Liver (tissue), 9 donors: ENCODE measurements around the gene PEX5. TPM values are rescaled to one million over a fixed set of nuclear protein-coding genes. Genes with fewer than 3 reads are reported as not detected.

ENCODE experiments used
- DNase-seq: peaks from one replicate; pipeline ENCODE4 v3.0.0-alpha.2; 2017; ENCODE audit warnings: low spot score
- H3K27ac ChIP-seq, 2 donors: one replicate each; pipeline ENCODE4 v1.7.0; 2013; ENCODE audit warnings: inconsistent platforms in 2 of 2, low read length in 2 of 2, control low read depth in 1 of 2, low read depth in 1 of 2, mild to moderate bottlenecking in 1 of 2
- H3K27me3 ChIP-seq, 4 donors: one replicate each; pipeline versions ENCODE4 v1.6.1 to v1.7.0; 2013; ENCODE audit warnings: low read length in 3 of 4, inconsistent platforms in 1 of 4, mild to moderate bottlenecking in 1 of 4, moderate library complexity in 1 of 4; ENCODE audit not compliant: control insufficient read depth in 4 of 4, insufficient read depth in 4 of 4
- H3K36me3 ChIP-seq, 4 donors: one replicate each; pipeline versions ENCODE4 v1.6.1 to v1.7.0; 2013; ENCODE audit warnings: low read length in 3 of 4, mild to moderate bottlenecking in 3 of 4, low read depth in 1 of 4, moderate library complexity in 1 of 4; ENCODE audit not compliant: control insufficient read depth in 4 of 4, insufficient read depth in 3 of 4
- H3K4me1 ChIP-seq, 4 donors: one replicate each; pipeline versions ENCODE4 v1.6.1 to v1.7.0; 2013; ENCODE audit warnings: low read length in 3 of 4, mild to moderate bottlenecking in 3 of 4, moderate library complexity in 1 of 4; ENCODE audit not compliant: control insufficient read depth in 4 of 4, insufficient read depth in 4 of 4
- H3K4me3 ChIP-seq, 3 donors: one replicate each; pipeline versions ENCODE4 v1.6.1 to v1.7.0; 2013; ENCODE audit warnings: low read length in 3 of 3, control low read depth in 1 of 3, low read depth in 1 of 3, mild to moderate bottlenecking in 1 of 3
- H3K9ac ChIP-seq, 2 donors: one replicate each; pipeline ENCODE4 v1.7.0; 2013; ENCODE audit warnings: low read length in 2 of 2, mild to moderate bottlenecking in 2 of 2, moderate library complexity in 2 of 2, control low read depth in 1 of 2, low read depth in 1 of 2
- H3K9me3 ChIP-seq, 4 donors: one replicate each; pipeline versions ENCODE4 v1.6.1 to v1.7.0; 2013; ENCODE audit warnings: low read length in 3 of 4; ENCODE audit not compliant: control insufficient read depth in 4 of 4
- ATF3 ChIP-seq: IDR thresholded peaks from 2 replicates; pipeline ENCODE4 v1.6.1; 2016; ENCODE audit warnings: antibody characterized with exemption
- CTCF ChIP-seq: fragments of 150-350 bp; IDR thresholded peaks from 2 replicates; pipeline ENCODE4 v1.5.1; 2017; ENCODE audit warnings: improper control_type of control experiment, low read depth, low read length; ENCODE audit not compliant: missing input control
- EGR1 ChIP-seq, 2 donors: IDR thresholded peaks; 2 replicates each; pipeline ENCODE4 v1.6.1; 2016 to 2018; ENCODE audit warnings: antibody characterized with exemption in 2 of 2, low read depth in 2 of 2
- FOXA1 ChIP-seq: IDR thresholded peaks from 2 replicates; pipeline ENCODE4 v1.6.1; 2016; ENCODE audit warnings: antibody characterized with exemption
- FOXA2 ChIP-seq: IDR thresholded peaks from 2 replicates; pipeline ENCODE4 v1.6.1; 2016; ENCODE audit warnings: antibody characterized with exemption
- HNF4A ChIP-seq, 2 donors: conservative IDR thresholded peaks; 2 replicates each; pipeline ENCODE4 v1.6.1; 2016; ENCODE audit warnings: antibody characterized with exemption in 2 of 2, mild to moderate bottlenecking in 2 of 2
- HNF4G ChIP-seq: IDR thresholded peaks from 2 replicates; pipeline ENCODE4 v1.6.1; 2016; ENCODE audit warnings: antibody characterized with exemption
- JUND ChIP-seq, 2 donors: IDR thresholded peaks; 2 replicates each; pipeline ENCODE4 v1.6.1; 2016; ENCODE audit warnings: antibody characterized with exemption in 2 of 2
- MAX ChIP-seq: IDR thresholded peaks from 2 replicates; pipeline ENCODE4 v1.6.1; 2016; ENCODE audit warnings: antibody characterized with exemption
- NR2F2 ChIP-seq: IDR thresholded peaks from 2 replicates; pipeline ENCODE4 v1.6.1; 2016; ENCODE audit warnings: antibody characterized with exemption
- RAD21 ChIP-seq, 2 donors: IDR thresholded peaks; 2 replicates each; pipeline ENCODE4 v1.6.1; 2016; ENCODE audit warnings: antibody characterized with exemption in 2 of 2, mild to moderate bottlenecking in 2 of 2
- REST ChIP-seq: IDR thresholded peaks from 2 replicates; pipeline ENCODE4 v1.6.1; 2016; ENCODE audit warnings: antibody characterized with exemption, mild to moderate bottlenecking
- RXRA ChIP-seq, 2 donors: IDR thresholded peaks; 2 replicates each; pipeline ENCODE4 v1.6.1; 2017 to 2018; ENCODE audit warnings: antibody characterized with exemption in 2 of 2, mild to moderate bottlenecking in 1 of 2
- SP1 ChIP-seq: IDR thresholded peaks from 2 replicates; pipeline ENCODE4 v1.6.1; 2018; ENCODE audit warnings: antibody characterized with exemption, mild to moderate bottlenecking
- TAF1 ChIP-seq: conservative IDR thresholded peaks from 2 replicates; pipeline ENCODE4 v1.6.1; 2016; ENCODE audit warnings: antibody characterized with exemption, mild to moderate bottlenecking
- YY1 ChIP-seq: IDR thresholded peaks from 2 replicates; pipeline ENCODE4 v1.6.1; 2016; ENCODE audit warnings: antibody characterized with exemption, mild to moderate bottlenecking
- ZBTB33 ChIP-seq: IDR thresholded peaks from 2 replicates; pipeline ENCODE4 v1.6.1; 2016; ENCODE audit warnings: antibody characterized with exemption
- WGBS: extraction: QIAGEN DNeasy Blood & Tissue Kit; methylation state at CpG from one replicate; pipeline ENCODE4 v1.1.7; 2013; 5-methylcytosine and 5-hydroxymethylcytosine counted together
- polyA plus RNA-seq, 2 donors: library from polyadenylated mRNA; stranded (reverse) in 1 of 2; unstranded in 1 of 2; fragments of 200-250 nt in 1 of 2; fragments of >200 nt in 1 of 2; fragmentation: Nextera tagmentation in 1 of 2; extraction: Ambion mirVana in 1 of 2; gene quantifications; one replicate each; pipeline versions ENCODE4 v1.2.1 to v1.2.3, GENCODE V29; 2013 to 2015
- total RNA-seq, 2 donors: library from RNA; depleted of rRNA; stranded (reverse); fragments of >200 nt; gene quantifications; one replicate each; pipeline ENCODE4 v1.2.3, GENCODE V29; 2014
- donor health status: healthy.
- donor health status: healthy.
- donor health status: healthy.
- donor health status: healthy.
- donor health status: healthy.

PEX5 gene
- total and polyA plus RNA-seq, 4 donors, result 5.7 to 37.9 (median 22.8) TPM

- Histone ChIP-seq H3K9me3 (no peaks in the 10 kb centered on the region), H3K27me3 (no peaks in the 10 kb centered on the region), H3K4me3 (no peak overlapping the region), H3K27ac (no peak overlapping the region), H3K9ac (no peak overlapping the region), H3K4me1 (peaks cover 0 to 28% (median 21%) of the 10 kb centered on the region in 4 donors), H3K36me3 (peaks cover 1 to 20% (median 8%) of the 10 kb centered on the region in 4 donors)
- no peak for TF ChIP-seq HNF4G
- no peak for TF ChIP-seq MAX
- no peak for TF ChIP-seq FOXA2
- no peak for TF ChIP-seq TAF1
- no peak for TF ChIP-seq FOXA1
- TF ChIP-seq HNF4A (conservative IDR thresholded peaks at IDR 0.05), result no peak
- TF ChIP-seq JUND (IDR thresholded peaks at IDR 0.05), result no peak
- TF ChIP-seq ATF3, result no peak
- no peak for TF ChIP-seq RXRA (IDR thresholded peaks at IDR 0.05)
- TF ChIP-seq SP1, result no peak
- no peak for TF ChIP-seq EGR1 (IDR thresholded peaks at IDR 0.05; ENCODE audit: low read depth in 2 of 2)
- no peak for TF ChIP-seq RAD21 (IDR thresholded peaks at IDR 0.05)
- no peak for TF ChIP-seq NR2F2
- no peak for TF ChIP-seq REST
- no peak for DNase-seq
- 86% methylated on average over 2 of the region's 2 CpGs for WGBS
These were observed 4.2 kb downstream of the PEX5 start for GRCh38 chr12:7193674-7194073.

- no peak for DNase-seq
These were observed 8.4 kb downstream of the PEX5 start for GRCh38 chr12:7197841-7198240.

More at GRCh38 chr12:7197841-7198240, 8.4 kb downstream of the PEX5 start:
- peak overlapping the region in 1 of 2 donors; percentile 31 for H3K9ac ChIP-seq
- peaks cover 0 to 9% (median 6%) of the 10 kb centered on the region in 4 donors for H3K4me1 ChIP-seq
- peaks cover 3 to 25% (median 19%) of the 10 kb centered on the region in 4 donors for H3K36me3 ChIP-seq
- no peaks in the 10 kb centered on the region for H3K27me3 ChIP-seq
- peak overlapping the region; percentile 72 to 75 for H3K27ac ChIP-seq
- 33% methylated on average over 2 of the region's 2 CpGs for WGBS
- peak overlapping the region in 2 of 3 donors; percentile 8 to 23 for H3K4me3 ChIP-seq
- TF ChIP-seq MAX (no peak), EGR1 (IDR thresholded peaks at IDR 0.05; ENCODE audit: low read depth in 2 of 2) (no peak), TAF1 (no peak), JUND (IDR thresholded peaks at IDR 0.05) (no peak), CTCF (no peak), RAD21 (IDR thresholded peaks at IDR 0.05) (no peak), RXRA (IDR thresholded peaks at IDR 0.05) (peak; percentile 43 to 69), FOXA2 (no peak), HNF4G (peak; percentile 68), ATF3 (no peak), FOXA1 (no peak), ZBTB33 (no peak), HNF4A (conservative IDR thresholded peaks at IDR 0.05) (peak; percentile 82 to 85), YY1 (no peak), SP1 (peak; percentile 67), REST (peak; percentile 19)
- H3K9me3 ChIP-seq, result no peaks in the 10 kb centered on the region
